Hindlimb muscle (tissue), 1 donor: ENCODE results near the gene RPS15. TPM values are rescaled to one million over a fixed set of nuclear protein-coding genes. Genes with fewer than 3 reads are reported as not detected.

ENCODE experiments used
- DNase-seq: peaks from one replicate; pipeline ENCODE4 v3.0.0-alpha.2; 2013
- polyA plus RNA-seq: library from polyadenylated mRNA; unstranded; fragments of 120-200 nt; gene quantifications from one replicate; pipeline ENCODE4 v1.2.1, GENCODE V29; 2013; ENCODE audit not compliant: insufficient read length

Gene RPS15
- polyA plus RNA-seq, 1 donor: 1,308 TPM

DNA sequence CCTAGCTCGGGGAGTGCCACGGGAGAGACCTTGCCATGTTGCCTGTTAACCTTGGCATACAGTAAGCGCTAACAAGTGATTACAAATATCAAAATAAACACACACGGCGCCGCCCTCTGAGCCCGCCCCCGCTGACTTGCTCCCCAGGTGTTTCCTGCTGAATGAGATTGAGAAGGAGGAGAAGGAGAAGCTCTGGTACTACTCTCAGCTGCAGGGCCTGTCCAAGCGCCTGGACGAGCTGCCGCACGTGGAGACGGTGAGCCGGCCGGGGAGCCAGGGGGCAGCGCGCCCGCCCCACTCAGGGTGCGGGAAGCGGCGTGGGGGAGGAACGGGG, 16.8 kb downstream of the RPS15 start:
- DNase-seq: no peak

DNA sequence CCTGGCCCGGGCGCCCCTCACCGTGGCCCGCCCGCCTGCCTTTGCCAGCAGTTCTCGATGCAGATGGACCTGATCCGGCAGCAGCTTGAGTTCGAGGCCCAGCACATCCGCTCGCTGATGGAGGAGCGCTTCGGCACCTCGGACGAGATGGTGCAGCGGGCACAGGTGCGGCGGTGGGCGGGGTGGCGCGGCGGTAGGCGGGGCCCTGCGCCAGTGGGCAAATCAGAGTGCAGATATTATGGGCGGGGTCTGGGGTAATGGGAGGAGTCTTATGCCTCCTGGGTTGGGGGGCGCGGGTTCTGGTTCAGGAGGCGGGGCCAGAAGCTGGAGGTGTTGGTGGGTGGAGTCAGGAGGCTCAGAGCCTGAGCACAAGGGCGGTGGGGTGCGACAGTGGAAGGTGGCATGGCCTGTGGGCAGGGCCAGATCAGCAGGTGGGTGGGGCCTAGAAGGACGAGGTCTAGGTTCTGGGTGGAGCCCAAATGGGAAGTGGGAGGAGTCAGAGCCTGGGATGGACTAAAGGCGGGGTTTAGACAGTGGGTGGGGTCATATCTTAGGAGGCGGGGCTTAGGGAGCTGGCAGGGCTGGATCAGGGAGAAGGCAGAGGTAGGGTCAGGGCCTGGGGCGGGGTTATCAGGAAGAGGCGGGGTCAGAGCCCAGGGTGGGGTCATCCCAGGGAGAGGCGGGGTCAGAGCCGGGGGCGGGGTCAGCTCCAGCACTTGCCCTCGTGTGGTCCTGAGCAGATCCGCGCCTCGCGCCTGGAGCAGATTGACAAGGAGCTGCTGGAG, 17.3 kb downstream of the RPS15 start:
- no peak for DNase-seq

DNA sequence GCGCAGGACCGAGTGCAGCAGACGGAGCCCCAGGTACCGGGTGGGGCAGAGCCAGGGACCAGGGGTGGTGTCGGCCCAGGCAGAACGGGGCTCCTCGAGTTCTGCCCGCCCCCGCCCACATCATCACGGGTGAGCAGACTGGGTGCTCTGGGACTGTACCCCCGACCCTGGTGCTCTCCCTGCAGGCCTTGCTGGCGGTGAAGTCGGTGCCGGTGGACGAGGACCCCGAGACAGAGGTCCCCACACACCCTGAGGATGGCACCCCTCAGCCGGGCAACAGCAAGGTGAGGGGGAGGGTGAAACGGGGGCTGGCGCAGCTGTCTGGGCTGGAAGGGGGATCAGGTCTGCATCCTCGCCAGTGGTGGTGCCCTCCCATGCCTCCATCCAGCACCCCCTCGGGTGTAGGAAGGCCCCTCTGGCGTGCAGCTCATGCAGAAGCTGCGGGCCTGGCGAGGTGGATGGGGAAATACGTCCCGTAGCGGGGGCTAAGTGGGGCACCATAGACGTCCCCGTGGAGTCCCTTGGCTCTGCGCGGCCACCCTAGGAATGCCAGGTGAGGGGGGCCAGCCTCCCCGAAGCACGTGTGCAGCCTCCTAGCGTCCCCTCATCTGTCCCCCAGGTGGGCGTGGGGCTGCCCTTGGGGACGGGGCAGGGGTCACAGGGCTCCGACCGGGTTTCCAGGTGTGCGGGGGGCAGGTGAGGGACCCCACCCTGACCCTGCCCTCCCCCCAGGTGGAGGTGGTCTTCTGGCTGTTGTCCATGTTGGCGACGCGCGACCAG, 18.1 kb downstream of the RPS15 start:
- DNase-seq: no peak

DNA sequence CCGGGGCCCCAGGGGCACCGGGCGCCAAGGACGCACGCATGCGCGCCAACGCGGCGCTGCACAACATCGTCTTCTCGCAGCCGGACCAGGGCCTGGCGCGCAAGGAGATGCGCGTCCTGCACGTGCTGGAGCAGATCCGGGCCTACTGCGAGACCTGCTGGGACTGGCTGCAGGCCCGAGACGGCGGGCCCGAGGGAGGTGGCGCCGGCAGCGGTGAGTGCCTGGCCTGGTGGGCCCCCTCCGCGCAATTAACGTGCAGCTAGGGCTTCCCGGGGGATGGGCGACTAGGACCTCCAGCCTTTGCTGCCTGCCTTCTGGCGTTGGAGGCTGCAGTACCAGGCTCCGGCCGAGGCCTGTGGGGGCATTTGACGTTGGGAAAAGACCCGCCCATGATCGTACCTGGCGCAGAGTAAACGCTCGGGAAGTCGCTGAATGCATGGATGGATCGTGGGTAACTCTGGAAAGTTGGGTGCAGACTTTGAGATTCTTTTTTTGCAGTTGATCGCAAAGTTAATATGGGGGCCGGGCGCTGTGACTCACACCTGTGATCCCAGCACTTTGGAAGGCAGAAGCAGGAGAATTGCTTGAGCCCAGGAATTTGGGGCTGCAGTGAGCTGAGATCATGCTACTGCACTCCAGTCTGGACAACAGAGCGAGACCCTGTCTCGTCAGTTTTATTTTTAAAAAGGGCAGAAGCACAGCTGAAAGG, 19.0 kb downstream of the RPS15 start:
- no peak for DNase-seq

DNA sequence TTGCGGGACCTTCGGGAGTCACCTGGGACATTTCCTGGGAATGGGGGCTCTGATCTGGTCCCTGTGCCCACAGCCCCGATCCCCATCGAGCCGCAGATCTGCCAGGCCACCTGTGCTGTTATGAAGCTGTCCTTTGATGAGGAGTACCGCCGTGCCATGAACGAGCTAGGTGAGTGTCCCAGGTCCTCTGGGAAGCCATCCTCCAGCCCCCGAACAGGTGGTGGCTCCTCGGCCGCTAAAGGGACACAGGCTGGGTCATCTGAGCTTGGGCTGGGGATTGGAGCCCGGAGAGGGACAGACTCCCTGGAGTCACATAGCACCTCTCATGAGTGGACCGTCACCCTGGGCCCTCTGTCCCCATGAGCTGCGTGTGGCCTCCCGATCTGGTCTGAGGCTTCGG, 19.7 kb downstream of the RPS15 start:
- no peak for DNase-seq

DNA sequence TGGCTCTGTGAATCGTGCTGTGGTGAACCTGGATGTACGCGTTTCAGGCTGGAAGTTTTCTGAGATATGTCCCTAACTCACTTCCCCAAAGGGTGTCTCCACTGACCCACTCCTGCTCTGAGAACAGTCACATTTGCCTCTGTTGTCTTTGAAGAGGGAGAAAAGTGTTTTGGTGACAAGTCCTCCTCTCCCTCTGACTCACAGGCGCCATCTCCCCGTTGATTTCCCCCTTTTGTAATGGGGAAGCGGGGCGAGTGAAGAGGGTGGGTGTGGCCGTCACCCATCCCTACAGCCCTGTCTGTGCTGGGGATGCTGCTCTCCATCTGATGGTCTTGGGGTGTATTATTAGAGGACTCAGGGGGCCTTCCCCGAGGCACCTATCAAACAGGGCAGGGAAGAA, 21.3 kb downstream of the RPS15 start:
- no peak for DNase-seq

DNA sequence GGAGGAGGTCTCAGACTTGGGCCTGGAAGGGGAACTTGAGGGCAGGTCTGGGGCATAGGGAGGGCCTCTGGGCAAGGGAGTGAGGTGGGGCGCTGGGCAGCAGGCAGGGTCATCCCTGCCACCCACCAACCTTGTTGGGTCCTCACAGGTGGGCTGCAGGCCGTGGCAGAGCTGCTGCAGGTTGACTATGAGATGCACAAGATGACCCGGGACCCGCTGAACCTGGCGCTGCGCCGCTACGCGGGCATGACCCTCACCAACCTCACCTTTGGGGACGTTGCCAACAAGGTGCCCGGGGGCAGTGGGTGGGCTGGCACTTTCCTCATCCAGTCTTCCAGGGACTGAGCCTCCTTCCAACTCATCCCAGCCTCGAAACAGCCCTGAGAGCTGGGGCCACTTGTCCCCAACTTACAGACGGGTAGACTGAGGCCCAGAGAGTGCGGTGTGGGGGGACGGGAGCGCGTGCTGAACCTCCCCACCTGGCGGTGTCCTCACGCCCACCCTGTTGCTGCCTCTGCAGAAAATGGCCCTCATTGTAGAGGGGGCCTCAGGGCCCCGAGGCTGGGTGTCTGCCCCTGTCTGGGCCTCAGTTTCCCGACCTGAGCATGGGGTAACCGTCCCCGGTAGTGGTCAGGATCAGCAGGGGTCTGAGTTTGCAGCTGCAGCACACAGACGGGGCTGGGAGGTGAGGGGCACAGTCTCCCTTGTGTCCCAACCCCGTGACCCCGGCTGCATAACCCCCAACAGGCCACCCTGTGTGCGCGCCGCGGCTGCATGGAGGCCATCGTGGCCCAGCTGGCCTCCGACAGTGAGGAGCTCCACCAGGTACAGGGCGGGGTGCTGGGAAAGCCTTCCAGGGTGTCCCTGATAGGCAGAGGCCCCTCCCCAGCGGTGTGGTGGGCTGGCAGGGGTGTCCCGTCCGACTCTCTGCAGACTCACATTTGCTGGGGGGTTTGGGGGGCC, 22.1 kb downstream of the RPS15 start:
- no peak for DNase-seq

DNA sequence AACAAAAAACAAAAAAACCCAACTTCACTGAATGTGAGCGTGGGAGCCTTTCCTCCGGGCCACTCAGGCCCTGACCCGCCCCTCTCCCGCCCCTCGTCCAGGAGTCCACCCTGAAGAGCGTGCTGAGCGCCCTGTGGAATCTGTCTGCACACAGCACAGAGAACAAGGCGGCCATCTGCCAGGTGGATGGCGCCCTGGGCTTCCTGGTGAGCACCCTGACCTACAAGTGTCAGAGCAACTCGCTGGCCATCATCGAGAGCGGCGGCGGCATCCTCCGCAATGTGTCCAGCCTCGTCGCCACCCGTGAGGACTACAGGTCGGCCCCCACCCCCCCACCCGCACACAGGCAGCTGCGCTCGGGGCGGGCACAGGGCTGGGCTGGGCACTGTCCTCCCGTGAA, 23.7 kb downstream of the RPS15 start:
- no peak for DNase-seq

DNA sequence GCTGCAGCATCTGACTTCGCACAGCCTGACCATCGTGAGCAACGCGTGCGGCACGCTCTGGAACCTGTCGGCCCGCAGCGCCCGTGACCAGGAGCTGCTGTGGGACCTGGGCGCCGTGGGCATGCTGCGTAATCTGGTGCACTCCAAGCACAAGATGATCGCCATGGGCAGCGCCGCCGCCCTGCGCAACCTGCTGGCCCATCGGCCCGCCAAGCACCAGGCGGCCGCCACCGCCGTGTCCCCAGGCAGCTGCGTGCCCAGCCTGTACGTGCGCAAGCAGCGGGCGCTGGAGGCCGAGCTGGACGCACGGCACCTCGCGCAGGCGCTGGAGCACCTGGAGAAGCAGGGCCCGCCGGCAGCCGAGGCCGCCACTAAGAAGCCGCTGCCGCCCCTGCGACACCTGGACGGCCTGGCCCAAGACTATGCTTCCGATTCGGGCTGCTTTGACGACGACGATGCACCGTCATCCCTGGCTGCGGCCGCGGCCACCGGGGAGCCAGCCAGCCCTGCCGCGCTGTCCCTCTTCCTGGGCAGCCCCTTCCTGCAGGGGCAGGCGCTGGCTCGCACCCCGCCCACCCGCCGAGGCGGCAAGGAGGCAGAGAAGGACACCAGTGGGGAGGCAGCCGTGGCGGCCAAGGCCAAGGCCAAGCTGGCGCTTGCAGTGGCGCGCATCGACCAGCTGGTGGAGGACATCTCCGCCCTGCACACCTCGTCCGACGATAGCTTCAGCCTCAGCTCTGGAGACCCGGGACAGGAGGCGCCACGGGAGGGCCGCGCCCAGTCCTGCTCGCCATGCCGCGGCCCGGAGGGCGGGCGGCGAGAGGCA, 27.2 kb downstream of the RPS15 start:
- no peak for DNase-seq

DNA sequence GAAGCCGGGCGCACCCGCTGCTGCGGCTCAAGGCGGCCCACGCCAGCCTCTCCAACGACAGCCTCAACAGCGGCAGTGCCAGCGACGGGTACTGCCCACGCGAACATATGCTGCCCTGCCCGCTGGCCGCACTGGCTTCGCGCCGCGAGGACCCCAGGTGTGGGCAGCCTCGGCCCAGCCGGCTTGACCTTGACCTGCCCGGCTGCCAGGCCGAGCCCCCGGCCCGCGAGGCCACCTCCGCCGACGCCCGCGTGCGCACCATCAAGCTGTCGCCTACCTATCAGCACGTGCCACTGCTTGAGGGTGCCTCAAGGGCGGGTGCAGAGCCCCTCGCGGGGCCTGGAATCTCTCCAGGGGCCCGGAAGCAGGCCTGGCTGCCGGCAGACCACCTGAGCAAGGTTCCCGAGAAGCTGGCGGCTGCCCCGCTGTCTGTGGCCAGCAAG, 27.8 kb downstream of the RPS15 start:
- no peak for DNase-seq

DNA sequence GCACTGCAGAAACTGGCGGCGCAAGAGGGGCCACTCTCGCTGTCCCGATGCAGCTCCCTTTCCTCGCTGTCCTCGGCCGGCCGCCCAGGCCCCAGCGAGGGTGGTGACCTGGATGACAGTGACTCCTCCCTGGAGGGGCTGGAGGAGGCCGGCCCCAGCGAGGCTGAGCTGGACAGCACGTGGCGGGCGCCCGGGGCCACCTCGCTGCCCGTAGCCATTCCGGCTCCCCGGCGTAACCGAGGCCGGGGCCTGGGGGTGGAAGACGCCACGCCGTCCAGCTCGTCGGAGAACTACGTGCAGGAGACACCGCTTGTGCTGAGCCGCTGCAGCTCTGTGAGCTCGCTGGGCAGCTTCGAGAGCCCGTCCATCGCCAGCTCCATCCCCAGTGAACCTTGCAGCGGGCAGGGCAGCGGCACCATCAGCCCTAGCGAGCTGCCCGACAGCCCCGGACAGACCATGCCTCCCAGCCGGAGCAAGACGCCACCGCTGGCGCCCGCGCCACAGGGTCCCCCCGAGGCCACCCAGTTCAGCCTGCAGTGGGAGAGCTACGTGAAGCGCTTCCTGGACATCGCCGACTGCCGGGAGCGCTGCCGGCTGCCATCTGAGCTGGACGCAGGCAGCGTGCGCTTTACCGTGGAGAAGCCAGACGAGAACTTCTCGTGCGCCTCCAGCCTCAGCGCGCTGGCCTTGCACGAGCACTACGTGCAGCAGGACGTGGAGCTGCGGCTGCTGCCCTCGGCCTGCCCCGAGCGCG, 28.4 kb downstream of the RPS15 start:
- no peak for DNase-seq

DNA sequence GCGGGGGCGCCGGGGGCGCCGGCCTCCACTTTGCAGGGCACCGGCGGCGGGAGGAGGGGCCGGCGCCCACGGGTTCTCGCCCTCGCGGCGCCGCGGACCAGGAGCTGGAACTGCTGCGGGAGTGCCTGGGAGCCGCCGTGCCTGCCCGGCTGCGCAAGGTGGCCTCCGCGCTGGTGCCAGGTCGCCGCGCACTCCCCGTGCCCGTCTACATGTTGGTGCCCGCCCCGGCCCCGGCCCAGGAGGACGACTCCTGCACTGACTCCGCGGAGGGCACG, 29.0 kb downstream of the RPS15 start:
- no peak for DNase-seq

DNA sequence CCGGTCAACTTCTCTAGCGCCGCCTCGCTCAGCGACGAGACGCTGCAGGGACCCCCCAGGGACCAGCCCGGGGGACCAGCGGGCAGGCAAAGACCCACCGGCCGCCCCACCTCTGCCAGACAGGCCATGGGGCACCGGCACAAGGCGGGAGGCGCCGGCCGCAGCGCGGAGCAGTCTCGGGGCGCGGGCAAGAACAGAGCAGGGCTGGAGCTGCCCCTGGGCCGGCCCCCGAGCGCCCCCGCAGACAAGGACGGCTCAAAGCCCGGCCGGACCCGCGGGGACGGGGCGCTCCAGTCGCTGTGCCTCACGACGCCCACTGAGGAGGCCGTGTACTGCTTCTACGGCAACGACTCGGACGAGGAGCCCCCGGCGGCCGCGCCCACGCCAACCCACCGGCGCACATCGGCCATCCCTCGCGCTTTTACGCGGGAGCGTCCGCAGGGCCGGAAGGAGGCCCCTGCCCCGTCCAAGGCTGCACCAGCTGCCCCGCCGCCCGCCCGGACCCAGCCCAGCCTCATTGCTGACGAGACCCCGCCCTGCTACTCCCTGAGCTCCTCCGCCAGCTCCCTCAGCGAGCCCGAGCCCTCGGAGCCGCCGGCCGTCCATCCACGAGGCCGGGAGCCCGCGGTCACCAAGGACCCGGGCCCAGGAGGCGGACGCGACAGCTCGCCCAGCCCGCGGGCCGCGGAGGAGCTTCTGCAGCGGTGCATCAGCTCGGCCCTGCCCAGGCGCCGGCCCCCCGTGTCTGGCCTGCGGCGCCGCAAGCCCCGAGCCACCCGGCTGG, 29.5 kb downstream of the RPS15 start:
- DNase-seq: no peak

DNA sequence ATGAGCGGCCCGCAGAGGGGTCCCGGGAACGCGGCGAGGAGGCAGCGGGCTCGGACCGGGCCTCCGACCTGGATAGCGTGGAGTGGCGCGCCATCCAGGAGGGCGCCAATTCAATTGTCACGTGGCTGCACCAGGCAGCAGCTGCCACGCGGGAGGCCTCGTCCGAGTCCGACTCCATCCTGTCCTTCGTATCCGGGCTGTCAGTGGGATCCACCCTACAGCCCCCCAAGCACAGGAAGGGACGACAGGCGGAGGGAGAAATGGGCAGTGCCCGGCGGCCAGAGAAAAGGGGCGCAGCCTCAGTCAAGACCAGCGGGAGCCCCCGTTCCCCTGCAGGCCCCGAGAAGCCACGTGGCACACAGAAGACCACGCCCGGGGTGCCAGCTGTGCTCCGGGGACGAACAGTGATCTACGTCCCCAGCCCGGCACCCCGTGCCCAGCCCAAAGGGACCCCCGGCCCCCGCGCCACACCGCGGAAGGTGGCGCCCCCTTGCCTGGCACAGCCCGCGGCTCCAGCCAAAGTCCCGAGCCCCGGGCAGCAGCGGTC, 30.2 kb downstream of the RPS15 start:
- no peak for DNase-seq

DNA sequence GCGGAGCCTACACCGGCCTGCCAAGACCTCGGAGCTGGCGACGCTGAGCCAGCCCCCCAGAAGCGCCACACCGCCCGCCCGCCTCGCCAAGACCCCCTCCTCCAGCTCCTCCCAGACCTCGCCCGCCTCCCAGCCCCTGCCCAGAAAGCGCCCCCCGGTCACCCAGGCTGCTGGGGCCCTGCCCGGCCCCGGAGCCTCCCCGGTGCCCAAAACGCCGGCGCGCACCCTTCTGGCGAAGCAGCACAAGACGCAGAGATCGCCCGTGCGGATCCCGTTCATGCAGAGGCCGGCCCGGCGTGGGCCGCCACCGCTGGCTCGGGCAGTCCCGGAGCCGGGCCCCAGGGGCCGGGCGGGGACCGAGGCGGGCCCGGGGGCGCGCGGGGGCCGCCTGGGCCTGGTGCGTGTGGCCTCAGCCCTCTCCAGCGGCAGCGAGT, 30.6 kb downstream of the RPS15 start:
- no peak for DNase-seq

DNA sequence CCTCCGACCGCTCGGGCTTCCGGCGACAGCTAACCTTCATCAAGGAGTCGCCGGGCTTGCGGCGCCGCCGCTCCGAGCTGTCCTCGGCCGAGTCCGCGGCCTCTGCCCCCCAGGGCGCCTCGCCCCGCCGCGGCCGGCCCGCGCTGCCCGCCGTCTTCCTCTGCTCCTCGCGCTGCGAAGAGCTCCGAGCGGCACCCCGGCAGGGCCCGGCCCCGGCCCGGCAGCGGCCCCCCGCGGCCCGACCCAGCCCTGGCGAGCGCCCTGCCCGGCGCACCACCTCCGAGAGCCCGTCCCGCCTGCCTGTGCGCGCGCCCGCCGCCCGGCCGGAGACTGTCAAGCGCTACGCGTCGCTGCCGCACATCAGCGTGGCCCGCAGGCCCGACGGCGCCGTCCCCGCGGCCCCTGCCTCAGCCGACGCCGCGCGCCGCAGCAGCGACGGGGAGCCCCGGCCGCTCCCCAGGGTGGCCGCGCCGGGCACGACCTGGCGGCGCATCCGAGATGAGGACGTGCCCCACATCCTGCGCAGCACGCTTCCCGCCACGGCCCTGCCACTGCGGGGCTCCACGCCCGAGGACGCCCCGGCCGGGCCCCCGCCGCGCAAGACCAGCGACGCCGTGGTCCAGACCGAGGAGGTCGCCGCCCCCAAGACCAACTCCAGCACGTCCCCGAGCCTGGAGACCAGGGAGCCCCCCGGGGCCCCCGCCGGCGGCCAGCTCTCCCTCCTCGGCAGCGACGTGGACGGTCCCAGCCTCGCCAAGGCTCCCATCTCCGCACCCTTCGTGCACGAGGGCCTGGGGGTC, 31.3 kb downstream of the RPS15 start:
- no peak for DNase-seq

DNA sequence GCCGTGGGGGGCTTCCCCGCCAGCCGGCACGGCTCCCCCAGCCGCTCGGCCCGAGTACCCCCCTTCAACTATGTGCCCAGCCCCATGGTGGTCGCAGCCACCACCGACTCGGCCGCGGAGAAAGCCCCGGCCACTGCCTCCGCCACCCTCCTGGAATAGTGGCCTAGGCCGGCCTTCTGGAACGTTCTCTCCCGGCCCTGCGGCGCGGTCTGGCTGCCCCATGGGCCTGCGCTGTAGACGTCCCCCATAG, 31.8 kb downstream of the RPS15 start:
- DNase-seq: no peak

DNA sequence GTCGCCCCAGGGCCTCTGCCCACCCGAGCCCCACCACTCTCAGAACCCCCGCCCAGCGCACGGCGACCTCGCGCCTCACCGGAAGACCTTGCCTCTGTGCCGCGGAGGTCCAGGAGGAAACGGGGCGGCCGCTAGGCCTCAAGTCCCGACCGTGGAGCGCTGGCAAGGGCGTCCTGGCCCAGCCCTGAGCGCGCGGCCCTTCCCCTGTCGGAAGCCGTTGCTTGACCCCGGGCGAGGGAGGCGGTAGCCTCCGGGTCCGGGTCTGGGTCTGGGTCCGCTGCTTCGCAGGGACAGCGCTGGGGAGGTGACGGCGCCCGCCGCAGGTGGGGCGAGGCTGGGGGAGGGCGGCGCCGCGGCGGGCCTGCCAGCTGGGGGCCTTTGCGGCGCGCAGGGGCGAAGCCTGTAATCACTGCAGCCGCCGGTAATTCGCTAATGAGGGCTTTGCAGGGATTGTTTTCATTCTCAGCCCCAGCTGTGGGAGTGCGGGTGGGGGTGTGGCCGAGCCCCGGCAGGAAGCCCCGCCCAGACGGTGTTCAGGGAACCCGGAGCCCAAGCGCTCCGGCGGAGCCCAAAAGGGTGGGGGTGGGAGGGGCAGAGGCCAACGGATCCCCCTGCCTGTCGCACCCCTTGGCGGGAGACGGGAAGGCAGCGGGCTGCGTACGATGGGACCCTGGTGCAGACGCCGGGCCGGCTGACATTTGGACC, 32.3 kb downstream of the RPS15 start:
- DNase-seq: no peak
